NK-92 (cell line): Measurements from ENCODE around the gene SLC11A1.

Source experiments
- DNase-seq: peaks from one replicate; lab custom pipeline; 2025; ENCODE audit not compliant: unreplicated experiment; lab: John Stamatoyannopoulos, UW

Gene SLC11A1

DNA sequence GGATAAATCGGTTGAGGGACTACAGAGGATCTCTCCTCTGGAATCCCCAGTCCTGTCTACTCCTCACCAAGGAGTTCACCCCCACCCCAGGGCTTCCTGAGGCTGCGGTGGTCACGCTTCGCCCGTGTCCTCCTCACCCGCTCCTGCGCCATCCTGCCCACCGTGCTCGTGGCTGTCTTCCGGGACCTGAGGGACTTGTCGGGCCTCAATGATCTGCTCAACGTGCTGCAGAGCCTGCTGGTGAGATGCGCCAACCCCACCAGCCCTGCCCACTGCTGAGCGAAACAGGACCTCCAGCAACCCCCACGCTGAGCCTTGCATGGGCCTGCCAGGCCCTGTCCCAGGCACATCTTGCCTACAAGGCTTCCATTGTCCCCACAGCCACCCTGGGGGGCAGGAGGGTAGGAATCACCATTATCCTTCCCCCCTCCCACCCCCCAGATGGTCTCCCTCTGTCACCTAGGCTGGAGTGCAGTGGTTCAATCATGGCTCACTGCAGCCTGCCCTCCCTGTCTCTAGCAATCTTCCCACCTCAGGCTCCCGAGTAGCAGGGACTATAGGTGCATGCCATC lies 10.9 kb downstream of the SLC11A1 start:
- no peak for DNase-seq

DNA sequence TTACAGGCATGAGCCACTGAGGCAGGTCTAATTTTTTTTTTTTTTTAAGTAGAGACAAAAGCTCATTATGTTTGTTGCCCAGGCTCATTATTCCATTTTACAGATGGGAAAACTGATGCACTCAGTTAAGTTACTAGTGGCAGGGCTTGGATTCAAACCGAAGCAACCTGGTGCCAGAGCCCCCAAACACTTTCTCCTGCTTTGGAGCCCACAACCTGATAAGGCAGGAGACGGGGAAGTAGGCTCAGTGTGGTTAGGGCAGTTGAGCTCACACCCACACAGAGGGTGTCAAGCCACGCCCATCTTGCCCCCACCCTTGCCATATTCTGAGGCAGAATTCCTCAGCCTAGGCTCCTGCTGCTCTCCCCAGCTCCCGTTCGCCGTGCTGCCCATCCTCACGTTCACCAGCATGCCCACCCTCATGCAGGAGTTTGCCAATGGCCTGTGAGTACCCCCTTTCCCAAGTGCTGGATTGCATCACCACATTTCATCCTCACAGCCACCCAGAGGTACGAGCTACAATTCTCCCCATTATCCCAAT lies 11.7 kb downstream of the SLC11A1 start:
- no peak for DNase-seq

DNA sequence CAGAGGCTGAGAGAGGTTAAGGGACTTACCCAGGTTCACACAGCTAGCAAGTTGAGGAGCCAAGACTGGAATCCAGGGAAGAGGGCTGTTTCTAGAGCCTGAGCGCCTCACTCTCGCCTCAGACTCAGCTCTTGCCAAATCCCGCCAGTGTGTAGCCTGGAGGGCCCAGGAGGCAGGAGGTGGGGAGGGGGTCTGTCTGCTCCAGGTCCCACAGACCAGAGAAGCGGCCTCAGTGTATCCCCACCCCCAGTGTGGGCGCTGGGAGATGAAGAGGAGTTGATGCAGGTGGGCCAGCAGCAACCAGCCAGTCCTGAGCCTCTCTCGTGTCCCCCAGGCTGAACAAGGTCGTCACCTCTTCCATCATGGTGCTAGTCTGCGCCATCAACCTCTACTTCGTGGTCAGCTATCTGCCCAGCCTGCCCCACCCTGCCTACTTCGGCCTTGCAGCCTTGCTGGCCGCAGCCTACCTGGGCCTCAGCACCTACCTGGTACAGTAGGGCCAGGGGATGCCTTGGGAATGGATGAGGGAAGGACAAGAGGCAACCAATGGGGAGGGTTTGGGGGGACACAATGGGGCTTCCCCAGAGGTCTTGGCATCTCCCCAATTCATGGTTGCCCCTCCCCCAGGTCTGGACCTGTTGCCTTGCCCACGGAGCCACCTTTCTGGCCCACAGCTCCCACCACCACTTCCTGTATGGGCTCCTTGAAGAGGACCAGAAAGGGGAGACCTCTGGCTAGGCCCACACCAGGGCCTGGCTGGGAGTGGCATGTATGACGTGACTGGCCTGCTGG lies 12.4 kb downstream of the SLC11A1 start:
- no peak for DNase-seq

DNA sequence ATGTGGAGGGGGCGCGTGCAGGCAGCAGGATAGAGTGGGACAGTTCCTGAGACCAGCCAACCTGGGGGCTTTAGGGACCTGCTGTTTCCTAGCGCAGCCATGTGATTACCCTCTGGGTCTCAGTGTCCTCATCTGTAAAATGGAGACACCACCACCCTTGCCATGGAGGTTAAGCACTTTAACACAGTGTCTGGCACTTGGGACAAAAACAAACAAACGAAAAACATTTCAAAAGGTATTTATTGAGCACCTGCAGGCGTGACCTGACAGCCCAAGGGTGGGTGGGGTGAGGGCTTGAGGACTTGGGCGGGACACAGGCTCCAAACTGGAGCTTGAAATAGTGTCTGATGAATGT lies 13.0 kb downstream of the SLC11A1 start:
- no peak for DNase-seq

DNA sequence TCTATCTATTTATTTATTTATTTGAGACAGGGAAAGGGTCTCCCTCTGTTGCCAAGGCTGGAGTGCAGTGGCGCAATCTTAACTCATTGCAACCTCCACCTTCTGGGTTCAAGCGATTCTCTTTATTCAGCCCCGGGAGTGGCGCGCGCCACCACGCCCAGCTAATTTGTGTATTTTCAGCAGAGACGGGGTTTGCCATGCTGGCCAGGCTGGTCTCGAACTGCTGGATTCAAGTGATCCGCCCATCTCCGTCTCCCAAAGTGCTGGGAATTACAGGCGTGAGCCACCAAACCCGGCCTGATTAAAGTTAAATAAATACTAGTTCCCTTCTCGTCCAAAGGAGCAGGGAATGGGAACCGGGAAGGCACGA lies 13.4 kb downstream of the SLC11A1 start:
- no peak for DNase-seq

DNA sequence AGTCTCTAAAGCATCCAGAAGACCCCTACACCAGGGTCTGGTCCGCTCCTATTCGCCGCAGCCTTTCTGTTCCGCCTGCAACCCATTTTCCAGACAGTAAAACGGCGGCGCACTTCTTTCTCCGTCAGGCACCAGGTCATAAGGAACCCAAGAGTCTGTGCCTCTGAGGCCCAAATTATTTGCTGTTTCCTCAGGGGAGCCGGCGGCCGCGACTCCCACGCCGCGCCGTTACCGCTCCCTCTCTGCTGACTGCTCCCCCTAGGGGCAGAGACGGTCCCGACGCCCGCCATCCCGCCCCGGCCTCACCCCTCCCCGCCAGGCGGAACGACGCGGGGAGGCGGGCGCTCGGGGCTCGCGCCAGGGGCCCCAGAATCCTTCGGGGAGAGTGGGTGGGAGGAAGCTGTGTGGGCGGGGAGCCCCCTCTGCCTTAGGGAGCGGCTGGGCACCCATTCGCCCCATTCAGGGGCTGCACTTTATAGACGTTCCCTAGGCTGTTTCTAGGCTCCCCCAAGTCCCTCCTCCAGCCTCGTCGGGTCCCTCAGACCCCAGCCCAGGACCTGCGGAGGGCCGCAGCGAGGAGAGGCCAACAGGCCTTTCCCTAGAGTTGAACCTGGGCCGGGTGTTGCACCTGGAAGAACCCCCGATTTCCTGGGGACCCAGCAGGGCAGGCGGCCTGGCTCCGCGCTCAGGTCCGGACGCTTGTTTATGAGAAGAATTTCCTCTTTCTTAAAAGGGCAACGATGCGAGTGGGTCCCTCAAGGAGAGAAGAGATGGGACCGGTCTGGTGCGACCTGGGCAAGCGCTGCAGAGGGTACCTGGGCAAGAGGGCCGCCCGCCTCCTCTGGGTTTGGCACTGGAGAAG lies 14.0 kb downstream of the SLC11A1 start:
- DNase-seq: peak; percentile 49

GRCh38 chr2:218396688-218397462 lies 14.8 kb downstream of the SLC11A1 start:
- peak; percentile 9 for DNase-seq

DNA sequence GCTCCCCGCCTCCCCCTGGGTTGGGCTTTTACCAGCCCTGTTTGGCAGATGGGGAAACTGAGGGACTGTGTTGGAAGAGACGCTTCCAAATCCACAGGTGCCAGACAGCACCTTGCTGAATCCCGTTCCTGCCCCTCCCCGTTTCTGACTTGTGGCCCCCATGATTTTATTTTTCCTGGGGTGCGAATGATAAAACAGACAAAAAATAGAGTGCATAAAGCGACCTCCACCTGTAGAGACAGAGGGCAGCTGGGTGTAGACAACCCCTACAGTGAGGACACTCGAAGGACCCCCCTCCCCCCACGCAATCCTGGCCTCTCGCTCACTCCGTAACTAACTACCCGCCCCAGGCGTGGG lies 15.4 kb downstream of the SLC11A1 start:
- DNase-seq: no peak

GRCh38 chr2:218397820-218398436 lies 15.9 kb downstream of the SLC11A1 start:
- DNase-seq: no peak

- no peak for DNase-seq
Measured at GRCh38 chr2:218398437-218399390, 16.6 kb downstream of the SLC11A1 start.

DNA sequence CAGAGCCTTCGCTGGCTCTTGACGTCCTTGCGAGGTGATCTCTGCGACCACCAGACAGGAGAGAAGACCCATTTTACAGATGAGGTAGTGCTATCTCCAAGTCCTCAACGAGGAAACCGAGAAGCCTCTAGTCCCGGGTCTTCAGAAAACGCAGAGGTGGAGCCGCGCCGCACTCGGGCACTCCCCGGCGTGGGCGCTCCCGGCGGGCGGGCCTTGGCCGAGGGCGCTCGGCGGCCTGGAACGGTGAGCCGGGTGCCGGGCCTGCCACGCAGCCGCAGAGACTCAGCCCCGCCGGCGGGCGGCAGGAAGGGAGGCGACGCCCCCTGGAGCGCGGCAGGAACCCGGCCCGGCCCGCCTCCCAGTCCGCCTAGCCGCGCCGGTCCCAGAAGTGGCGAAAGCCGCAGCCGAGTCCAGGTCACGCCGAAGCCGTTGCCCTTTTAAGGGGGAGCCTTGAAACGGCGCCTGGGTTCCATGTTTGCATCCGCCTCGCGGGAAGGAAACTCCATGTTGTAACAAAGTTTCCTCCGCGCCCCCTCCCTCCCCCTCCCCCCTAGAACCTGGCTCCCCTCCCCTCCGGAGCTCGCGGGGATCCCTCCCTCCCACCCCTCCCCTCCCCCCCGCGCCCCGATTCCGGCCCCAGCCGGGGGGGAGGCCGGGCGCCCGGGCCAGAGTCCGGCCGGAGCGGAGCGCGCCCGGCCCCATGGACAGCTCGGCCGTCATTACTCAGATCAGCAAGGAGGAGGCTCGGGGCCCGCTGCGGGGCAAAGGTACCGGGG lies 17.5 kb downstream of the SLC11A1 start, which contains the start of gene CTDSP1:
CTDSP1 (plus strand) TSS at position 478 of the 776 bp plus-strand sequence; CDS start at position 701, 223 bp downstream.
- peak; percentile 45 for DNase-seq

DNA sequence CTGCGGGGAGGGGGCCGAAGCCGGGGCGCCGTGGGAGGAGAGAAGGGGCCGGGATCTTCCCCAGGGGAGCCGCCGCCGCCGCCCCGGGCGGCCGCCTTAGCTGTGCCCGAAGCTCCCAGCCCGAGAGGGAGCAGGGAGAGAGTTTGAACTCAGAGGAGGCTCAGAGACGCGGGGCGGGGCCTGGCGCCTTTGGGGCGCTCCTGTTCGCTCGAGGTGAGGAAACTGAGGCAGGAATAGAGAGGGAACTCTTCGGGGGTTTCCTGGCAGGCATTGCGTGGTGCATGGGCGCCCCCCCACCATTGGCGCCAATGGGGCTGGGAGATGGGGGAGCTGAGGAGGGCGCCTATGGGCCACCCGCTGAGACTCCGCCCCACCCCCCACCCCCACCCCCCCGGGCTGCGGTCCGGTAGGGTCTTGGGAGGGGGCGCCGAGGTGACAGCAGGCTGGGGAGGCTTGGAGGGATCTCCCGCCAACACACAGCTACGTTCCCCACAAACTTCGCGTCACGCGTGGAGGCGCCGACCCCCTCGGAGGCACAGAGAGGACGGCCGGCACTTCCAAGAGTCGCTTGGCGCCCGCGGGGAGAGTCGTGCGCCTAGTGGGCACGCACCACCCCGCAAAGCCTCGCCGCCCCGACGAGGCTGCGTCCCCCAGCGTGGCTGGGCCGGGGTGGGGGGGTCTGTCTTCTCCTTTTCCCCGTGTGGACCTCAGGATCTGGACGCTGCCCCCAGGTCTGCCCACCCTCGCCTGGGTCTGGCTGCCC lies 18.3 kb downstream of the SLC11A1 start:
- no peak for DNase-seq

GRCh38 chr2:218400930-218401881 lies 19.1 kb downstream of the SLC11A1 start:
- DNase-seq: no peak

GRCh38 chr2:218401890-218402289 lies 19.8 kb downstream of the SLC11A1 start:
- no peak for DNase-seq

- DNase-seq: no peak
Measured at GRCh38 chr2:218402491-218402901, 20.4 kb downstream of the SLC11A1 start.

GRCh38 chr2:218402911-218403411 lies 20.9 kb downstream of the SLC11A1 start:
- no peak for DNase-seq
